CD4-positive, alpha-beta T cell treated with Interleukin-10 for 1 hour (primary cell): ENCODE results near the gene CCNC.
"Not testable (repeated sequence)": the region's sequence is repeated elsewhere in the genome, so short reads cannot be mapped to it uniquely, and the experiment has no call there.

ENCODE experiments used
- DNase-seq: peaks from one replicate; pipeline ENCODE4 v3.0.0-alpha.2; 2020

Gene CCNC

DNA sequence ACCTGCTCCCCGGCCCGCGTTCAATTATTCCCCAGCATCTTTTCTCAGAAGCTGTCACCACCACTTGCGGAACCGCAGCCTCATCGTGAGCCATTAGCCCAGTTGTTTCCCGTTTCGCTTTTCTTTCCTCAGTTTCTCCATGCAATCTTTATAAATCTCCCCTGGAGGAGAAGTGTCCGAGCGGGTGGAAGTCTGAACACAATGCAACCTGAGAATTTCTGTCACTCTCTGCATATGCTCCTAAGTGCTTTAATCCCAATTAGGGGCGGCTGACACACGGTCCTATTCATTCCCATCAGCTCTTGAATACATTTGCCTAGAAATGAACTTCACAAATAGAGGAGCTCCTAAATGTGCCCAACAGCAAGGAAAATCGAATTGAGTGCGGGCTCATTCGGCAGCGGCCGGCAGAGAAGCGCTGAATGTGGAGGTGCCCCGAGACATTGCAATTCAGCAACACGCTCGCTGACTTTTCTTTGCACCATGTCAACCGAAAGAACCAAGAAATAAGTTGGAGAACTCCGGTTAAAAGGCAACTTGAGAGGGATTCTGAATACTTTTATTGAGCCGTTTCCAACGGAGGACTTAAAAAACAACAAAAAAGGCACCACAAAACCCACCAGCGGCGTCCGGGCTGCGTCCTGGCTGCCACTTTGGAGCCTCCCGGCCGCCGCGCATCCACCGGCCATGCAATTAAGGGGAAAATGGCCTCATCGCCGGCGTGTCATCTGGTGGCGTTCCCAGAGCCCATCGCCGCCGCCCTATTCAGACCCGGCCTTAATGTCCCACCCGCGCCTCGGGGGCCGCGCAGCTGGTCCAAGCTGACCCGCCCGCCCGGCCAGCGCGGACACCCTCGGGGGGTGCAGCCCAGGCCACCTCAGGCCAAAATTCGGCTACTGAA lies 34.3 kb upstream of the CCNC start:
- no peak for DNase-seq

DNA sequence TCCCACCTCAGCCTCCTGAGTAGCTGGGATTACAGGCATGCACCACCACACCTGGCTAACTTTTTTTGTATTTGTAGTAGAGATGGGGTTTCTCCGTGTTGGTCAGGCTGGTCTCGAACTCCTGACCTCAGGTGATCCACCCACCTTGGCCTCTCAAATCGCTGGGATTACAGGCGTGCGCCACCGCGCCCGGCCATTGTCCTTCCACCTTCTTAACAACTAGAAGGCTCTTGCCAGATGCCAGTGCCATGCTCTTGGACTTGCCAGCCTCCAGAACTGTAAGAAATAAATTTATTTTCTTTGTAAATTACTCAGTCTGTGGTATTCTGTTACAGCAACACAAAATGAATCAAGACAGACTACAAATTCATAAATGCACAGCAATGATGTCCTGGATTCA lies 26.2 kb upstream of the CCNC start:
- not testable (repeated sequence) for DNase-seq

DNA sequence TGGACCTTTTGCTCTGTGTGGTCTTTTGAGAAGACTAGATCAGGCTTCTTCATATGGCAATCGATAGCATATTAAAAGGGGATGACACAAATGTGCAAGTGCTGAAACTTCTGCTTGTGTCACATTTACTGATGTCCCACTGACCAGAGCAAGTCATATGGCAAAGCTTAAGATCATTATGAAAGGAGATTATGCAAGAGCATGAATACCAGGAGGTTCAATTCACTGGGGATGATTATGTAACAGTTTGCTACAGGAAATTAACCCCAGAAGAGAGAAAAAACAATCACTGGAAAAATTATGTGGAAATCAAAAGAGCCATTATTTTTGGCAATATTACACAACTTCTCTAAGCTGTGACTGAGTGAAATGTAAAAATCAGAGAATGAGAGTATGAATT lies 24.4 kb upstream of the CCNC start:
- DNase-seq = no peak

DNA sequence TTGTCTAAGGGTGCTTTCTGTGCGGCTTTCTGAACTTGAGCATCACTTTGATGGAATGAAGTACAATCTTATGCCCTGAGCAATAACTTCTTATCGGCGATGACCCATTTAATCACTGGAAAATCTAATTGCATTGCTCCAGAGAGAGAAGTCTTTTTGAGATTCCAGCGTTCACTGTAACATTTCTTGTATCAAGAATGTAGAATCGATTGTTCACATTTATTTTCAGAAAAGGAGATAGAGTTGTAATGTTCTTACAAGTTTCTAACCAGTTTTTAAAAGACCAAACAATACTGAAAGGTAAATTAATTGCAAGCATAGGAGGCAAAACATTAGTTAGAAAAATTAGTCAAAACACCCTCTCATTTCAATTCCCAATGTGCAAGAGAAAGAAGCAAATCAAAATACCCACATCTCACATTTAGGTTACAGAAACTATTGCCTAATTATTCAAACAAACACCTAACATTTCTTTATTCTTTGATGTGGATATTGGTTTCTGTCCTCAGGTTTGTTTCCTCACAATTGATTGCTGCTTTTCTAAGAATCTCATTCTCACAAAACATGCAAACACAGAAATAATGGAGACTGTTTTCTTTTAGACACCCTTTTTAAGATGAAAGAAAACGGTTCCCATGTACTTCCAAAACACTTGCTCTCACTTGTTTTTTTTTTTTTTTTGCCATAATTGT lies 23.4 kb upstream of the CCNC start:
- no peak for DNase-seq

DNA sequence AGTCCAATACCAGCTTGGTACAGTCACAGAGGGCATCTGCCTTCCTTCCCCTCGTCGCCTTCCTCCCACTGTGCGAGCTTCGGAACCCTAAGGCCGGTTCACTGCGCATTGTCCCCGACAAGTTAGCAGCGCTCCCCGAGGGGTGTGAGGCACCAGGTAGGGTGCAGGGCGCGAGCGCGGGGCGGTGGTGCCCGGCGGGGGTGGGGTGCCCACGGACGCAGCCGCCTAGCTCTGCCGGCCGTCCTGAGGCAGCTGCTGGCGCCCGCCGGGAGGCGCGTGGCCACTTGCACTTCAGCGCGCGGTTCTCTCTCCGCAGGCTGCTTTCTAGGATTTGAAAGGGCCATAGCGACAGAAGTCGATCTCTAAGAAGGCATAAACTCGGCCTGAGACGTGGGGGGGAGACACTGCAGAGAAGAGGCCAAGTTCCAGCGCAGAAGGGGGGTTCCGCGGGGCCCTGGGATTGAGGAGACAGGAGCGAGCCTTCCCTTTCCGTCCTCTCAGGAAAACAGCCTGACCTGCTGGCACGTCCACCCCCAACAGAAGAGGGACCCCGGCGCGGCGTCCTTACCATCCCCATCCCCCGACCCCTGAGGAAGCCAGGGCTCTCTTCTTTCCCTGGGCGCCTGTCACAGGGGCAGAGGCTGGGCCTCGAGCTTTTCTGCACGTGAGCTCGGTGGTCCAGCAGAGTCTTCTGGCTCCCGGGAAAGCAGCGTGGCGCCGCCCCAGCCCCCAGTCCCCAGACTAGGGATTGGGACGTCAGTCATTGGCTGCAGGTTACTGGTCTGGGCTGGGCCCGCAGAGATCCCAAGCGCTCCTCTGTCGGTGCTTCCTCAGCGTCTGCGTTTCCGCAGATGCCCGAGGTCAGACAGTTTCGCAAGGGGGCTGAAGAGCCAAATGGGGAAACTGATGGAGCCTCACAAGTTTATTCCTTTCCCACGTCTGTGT lies 22.5 kb upstream of the CCNC start:
- no peak for DNase-seq

DNA sequence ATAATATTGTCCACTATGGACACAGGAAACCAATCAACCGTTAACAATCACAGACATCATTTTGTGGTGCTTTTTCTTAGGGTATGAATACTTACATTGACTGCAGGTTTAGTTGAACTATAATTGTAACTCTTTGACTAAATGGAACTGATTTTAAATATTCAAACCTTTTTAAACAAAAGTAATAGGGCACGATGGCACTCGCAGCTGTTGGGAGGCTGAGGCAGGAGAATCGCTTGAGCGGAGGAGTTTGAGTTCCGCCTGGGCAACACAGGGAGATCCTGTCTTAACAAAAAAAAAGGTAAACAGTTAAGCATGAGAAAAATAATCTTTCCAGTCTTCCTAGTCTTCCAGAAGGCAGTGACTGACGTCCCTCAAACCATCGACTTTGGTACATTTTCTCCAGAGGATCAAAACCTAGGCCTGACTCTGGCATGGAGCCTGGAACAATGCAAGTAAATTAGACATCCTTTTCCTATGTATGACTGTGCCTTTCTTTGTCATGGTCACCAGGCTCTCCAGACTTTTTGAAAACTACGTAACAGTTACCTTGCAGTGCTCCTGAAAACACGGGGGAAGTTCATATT lies 21.5 kb upstream of the CCNC start:
- DNase-seq = no peak

DNA sequence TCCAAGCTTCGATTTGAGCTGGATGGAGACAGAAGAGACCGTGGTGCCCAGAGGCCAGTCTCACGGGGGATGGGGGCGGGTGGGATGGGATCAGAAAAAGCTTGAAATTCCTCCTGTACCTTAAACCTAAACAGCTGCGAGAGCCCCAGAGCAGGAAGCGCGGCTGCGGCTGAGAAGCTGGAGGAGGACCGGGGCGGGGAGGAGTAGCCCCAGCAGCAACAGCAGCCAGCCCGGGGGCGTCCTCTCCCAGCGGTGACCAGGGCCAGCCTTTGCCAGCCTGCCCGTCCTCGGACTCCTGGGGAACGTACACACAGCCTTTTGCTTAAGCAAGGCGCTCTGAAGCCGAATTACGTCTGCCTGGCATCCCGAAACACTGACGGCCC lies 20.8 kb upstream of the CCNC start:
- DNase-seq = no peak

DNA sequence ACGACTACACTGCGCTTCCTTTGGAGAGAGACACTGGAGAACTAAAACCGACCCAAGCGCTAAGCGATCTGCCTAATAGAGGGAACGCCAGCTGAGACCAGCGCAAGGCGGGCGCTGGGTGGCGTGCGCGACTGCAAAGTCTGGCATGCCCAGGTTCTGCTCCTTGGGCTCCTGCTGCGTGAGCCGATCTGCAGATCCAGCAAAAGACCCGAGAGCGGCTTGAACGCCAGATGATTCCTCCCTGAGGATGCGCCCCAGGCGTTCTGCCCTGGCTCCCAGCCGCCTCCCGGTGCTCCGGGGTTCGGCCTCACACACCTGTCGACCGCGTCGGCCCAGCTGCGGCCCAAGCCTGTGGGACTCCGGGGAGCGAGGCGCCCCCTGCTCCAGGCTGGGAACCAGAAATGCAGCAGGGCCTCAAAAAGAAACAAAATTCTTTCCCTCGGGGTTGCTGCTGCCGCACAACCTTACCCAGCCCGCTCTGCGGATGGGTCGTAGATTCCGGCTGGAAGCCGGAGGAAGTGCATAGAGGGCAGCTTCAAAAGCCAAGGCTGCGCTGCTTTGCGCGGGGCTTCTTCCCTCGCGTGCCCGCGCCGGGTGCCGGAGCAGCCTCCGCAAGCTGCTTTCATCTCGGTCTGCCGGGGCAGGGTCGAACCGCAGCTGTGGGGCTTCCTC lies 20.3 kb upstream of the CCNC start:
- peak; percentile 62 for DNase-seq

DNA sequence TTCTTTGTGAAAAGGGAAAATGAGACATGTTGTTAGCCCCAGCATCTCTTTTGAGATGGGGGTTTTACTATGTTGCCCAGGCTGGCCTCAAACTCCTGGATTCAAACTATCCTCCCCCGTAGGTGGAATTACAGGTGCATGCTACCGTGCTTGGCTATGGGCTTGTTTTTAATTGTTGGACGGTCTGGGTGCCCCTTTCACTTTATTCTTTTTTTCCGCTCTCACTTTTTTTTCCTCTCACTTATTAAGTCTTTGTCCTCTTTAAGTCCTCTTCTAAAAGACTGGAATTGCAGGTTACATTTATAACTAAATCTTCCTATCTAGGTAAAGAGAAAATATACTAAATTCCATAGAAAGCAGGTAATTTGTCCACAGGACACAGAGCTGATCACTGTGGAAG lies 19.3 kb upstream of the CCNC start:
- DNase-seq = no peak

DNA sequence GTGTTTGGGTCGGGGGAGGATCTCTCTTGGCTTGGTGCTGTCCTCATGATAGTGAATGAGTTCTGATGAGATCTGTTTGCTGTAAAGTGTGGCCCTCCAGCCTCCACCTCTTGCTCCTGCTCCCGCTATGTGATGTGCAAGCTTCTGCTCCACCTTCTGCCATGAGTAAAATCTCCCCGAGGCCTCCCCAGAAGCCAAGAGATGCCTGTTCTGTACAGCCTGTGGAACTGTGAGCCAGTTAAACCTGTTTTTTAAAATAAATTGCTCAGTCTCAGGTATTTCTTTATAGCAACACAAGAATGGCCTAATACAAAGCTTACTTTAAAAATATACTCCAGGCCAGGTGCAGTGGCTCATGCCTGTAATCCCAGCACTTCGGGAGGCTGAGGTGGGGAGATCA lies 11.3 kb upstream of the CCNC start:
- no peak for DNase-seq

DNA sequence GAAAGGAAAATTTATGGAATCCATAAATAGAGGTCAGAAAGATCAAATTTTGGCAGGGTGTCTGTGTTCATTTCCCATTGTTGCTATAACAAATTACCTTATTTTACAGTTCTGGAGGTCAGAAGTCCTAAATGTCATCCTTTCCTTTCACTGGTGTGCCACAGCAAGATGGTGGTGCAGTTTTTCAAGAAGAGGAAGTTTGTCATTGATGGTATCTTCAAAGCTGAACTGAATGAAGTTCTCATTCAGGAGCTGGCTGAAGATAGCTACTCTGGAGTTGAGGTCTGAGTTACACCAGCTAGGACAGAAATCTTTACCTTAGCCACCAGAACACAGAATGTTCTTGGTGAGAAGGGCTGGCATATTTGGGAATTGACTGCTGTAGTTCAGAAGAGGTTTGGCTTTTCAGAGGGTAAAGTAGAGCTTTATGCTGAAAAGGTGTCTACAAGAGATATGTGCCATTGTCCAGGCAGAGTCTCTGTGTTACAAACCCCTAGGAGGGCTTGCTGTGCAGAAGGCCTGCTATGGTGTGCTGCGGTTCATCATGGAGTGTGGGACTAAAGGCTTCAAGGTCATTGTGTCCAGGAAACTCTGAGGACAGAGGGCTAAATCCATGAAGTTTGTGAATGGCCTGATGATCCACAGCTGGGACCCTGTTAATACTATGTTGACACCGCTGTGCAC lies 7.2 kb upstream of the CCNC start:
- no peak for DNase-seq

DNA sequence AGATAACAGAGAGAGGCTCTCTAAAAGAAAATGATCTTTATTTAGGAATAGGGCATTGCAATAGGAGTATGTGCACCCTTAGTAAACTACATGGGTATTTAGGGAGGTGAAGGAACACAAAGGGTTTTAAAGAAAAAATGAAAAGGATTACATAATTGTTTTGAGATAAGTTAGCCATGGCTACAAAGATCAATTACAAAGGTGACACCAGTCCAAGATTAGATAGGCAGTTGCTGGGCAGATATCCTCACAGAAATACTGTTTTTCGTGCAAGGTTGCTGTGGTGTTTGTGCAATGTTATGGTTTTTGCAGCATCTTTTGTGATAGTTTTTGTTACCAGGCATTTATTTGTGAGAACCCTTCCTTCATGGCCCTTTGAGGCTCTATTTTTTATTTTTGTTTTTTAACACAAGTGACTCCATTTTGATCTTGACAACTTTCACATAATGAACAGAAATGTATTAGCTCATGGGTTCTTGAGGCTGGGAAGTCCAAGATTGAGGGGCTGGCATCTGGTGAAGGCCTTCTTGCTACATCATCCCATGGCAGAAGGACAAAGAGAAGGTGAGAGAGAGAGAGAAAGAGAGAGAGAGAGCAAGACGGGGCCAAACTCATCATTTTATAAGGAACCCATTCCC lies 5.6 kb upstream of the CCNC start:
- no peak for DNase-seq

DNA sequence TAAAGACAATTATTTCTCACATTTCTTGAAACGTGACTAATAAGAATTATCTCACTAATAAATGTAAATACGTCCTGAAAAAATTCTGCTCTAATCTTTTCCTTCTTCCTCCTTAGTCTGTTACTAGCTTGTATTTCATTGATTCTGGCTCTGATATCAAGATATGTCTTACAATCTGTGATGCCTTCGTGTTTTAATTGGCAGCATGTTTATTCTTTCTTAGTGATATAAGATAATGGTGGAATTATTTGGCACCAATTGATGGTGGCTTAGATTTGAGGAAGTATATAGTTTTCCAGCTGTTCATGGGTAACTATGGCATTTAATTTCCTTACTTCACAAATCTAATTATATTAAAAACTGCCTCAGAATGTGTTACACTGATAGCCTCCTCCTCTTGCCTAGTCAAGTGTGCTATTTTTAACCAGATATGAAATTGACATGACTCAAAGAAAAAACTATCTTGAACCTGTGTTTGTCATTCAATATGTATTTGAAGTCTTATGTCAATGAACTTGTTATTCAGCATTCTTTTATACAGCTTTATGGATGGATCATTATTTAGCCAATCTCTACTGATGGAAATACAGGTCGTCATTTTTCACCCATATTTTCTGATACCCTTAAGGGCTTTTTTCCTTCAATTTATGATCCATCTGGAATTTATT lies 5.3 kb downstream of the CCNC start:
- no peak for DNase-seq

DNA sequence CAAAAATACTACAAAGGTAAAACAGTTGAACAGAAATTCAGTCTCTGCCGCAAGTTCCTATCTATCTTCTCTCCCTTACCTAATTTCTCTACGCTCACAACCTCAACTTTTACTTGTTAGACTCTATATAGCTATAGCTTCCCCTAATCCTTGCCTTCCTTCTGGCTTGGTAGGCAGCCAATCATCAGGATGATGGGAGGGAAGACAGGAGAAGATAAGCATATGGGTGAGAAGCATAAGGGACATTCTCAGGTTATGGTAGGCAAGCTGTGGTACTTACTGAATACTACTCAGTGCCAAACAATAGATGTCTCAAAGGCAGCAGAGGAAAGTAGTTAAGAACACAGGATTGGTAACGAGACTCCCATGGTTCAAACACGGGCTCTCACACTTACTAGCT lies 7.8 kb downstream of the CCNC start:
- no peak for DNase-seq

DNA sequence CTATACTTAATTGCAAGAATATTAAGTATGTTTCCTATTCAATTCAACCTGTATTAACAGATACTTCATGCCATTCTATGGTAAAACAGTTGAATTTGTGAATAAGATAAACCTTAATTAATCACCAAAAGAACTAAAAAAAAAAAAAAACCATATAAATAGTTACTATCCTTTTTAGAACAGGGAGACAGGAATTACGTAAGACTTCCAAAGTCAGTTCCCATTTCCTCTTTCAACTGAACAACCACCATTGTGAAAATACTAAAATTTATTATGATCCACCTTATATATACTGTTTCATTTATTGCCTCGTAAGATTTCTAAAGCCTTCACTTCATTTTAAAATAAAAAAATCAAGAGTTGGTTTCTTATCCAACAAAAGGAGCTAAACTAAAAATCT lies 9.4 kb downstream of the CCNC start:
- no peak for DNase-seq

DNA sequence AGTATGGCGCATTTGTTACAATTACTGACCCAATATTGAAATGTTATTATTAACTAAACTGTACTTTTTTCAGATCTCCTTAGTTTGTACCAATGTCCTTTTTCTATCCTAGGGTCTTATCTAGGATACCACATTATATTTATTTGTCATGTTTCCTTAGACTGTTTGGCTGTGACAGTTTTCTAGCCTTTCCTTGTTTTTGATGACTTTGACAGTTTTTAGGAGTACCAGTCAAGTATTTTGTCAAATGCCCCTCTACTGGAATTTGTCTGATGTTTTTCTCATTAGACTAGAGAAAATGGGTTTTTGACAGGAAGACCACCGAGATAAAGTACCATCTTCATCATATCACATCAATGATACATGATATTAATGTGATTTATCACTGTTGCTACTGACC lies 14.6 kb downstream of the CCNC start:
- DNase-seq = no peak

DNA sequence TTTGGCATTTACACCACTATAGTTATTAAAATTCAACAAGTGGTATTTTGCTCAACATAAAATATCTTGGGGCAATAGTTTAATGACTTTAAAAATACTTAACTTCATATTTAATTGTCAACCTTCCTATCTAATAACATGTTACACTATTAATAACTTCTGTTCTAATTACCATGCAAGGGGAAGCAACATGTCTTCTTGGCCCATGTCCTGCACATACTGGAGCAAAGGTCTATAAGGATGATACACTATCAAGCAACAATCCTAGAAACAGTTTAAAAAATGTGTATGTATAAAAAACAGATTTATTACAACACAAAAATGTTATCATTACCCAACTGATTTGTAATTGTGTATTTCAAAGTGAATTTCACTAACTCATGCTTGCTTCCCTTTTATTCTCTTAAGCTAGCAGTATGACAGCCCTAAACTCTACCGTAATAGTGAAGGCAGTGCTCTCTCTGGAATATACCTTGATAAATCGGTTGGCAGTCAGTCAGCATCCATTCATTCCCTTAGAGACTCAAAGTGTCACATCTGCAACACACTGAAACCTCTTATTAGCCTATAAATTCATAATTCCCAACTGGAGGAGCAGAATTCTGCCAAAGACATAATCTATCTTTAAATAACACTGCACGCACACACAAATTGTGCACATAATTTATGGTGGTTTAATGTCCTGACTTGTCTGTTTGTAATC lies 18.3 kb downstream of the CCNC start:
- no peak for DNase-seq

DNA sequence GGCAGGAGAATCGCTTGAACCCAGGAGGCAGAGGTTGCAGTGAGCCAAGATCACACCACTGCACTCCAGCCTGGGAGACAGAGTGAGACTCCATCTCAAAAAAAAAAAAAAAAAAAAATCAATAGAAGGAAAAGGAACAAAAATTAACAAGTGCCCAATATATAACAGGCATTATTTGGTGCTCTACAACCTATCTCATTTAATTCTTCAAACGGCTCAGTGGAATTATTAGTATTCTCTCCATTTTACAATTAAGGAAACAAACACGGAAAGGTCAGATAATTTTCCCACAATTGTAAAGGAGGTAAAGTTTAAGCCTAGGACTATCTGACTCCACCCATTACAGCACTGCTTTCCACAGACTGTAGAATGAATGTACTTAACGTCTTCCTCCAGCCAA lies 19.8 kb downstream of the CCNC start:
- DNase-seq = no peak

DNA sequence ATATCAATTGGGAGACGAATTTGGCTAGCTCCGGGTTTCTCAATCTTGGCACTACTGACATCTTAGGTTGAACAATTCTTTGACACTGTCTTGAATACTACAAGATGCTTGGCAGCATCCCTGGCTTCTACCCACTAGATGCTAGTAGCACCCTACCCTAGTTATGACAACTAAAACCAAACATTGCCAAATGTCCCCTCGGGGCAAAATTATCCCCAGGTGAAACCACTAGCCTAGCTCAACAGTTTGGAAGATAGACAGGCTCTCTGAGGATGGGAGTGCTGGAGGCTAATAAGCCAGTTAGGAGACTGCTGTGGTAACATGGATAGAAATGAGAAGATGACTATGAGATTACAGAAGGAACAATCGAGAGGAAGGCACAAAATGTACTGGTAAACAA lies 20.9 kb downstream of the CCNC start:
- no peak for DNase-seq

DNA sequence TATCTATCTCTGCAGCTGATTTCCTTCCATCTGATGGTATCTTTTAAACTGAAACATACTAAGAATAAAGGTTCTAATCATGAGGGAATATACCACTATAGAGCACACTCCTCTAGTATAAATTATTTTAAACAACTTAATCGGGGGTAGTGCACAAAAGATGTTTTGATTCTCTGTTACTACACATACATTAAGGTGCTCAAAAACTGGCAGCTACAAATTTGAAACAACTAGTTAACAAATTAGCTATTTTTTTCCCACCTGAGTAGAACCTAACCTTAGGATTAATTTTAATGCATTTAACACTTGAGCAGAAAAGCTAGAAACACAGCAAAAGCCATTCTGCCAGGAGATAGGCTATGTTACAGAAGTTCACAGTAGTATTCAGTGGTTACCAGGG lies 23.0 kb downstream of the CCNC start:
- DNase-seq = no peak
